GM19328 (cell line): ENCODE results near the gene BABAM1.

Source experiments
- ATAC-seq: cut with Tn5 transposase; IDR thresholded peaks from one replicate; pipeline ENCODE4 v1.9.1; 2021; ENCODE audit warnings: mild to moderate bottlenecking, moderate library complexity; ENCODE audit not compliant: unreplicated experiment

The BABAM1 gene

DNA sequence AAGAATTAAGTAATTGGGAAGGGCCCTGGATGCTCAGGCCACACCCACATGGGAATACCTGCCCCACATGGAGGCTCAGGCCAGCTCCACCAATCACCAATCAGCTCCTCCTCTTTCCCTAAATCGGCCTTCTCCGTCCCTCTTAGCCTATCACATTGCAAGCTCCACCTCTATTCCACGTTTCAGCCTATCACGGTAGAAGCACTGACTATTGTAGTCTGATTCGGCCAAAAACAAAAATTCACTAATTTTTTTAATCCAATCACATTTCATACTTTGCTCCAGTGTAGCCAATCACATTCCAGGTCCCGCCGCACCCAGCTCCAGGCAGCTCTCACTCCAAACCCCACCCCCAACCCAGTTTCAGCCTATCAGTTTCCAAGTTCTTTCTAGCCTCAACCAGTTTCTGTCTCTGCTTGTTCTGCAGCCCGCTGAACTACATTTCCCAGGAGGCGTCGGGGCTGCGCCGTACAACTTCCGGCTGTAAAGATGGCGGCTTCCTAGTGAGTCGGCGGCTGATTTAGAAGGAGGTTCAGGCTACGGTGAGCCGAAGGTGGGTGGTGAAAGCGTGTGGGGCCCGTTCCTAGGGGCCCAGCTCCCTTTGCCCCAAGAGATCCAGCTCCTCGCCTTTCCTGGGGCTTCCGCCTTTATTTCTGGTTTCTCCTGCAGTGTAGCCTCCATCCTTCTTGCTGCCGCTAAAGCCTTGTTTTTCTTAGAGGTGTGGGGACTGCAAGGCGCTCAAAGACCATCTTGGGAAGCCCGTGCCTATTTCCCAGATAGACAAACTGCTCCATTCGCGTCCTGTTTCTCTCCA lies at the start of gene BABAM1:
Gene BABAM1, plus strand, starts transcription at position 469 of the 814 bp plus-strand sequence. CDS start 1,364 bp downstream, outside the sequence.
- ATAC-seq: peak; percentile 90

DNA sequence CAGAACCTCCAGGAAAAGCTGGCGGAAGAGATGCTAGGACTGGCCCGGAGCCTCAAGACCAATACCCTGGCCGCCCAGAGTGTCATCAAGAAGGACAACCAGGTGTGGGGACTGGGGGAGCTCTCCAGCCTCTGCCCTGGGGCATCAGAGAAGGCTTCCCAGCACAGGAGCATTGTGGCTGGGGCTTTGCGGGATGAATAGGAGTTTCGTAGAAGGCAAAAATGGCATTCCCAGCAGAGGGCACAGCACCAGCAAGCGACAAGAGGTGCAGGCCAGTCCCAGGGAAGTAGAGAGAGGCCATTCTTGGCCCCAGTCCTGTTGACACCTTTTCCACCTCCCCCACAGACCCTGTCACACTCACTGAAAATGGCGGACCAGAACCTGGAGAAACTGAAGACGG lies 48.0 kb upstream of the BABAM1 start:
- no peak for ATAC-seq

DNA sequence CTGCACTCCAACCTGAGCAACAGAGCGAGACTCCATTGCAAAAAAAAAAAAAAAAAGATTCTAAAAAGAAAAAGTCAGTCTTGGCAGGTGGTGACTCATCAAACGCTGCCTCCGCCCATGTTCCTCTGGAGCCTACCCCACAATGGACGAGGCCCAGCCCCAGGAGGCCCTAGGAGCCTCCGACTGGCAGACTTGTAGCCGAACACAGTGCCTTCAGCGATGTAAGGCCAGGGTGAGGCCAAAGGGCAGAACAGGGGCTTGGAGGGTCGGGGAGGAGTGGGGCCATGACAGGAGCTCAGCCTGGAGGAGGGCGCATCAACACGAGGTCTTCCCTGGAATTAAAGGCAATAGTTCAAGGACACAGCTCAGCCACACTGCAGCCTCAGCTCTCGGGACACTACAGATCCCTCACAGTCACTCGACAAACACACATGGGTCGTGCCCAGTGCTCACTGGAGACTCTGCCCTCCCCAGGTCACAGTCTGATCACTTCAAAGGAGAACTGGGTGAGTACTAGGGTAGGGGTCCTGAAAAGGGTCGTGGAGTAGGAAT lies 47.0 kb upstream of the BABAM1 start:
- ATAC-seq: no peak

DNA sequence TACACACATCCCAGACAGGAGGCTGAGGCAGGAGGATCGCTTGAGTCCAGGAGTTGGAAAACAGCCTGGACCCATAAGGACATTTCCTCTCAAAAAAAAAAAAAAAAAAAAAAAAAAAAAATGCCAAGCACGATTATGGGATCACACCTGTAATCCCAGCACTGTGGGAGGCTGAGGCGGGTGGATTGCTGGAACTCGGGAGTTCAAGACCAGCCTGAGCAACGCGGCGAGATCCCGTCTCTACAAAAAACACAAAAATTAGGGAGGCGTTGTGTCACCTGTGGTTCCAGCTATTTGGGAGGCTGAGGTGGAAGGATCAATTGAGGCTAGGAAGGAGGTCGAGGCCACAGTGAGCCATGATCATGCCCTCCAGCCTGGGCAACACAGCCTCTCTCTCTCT lies 42.2 kb upstream of the BABAM1 start:
- ATAC-seq: no peak

DNA sequence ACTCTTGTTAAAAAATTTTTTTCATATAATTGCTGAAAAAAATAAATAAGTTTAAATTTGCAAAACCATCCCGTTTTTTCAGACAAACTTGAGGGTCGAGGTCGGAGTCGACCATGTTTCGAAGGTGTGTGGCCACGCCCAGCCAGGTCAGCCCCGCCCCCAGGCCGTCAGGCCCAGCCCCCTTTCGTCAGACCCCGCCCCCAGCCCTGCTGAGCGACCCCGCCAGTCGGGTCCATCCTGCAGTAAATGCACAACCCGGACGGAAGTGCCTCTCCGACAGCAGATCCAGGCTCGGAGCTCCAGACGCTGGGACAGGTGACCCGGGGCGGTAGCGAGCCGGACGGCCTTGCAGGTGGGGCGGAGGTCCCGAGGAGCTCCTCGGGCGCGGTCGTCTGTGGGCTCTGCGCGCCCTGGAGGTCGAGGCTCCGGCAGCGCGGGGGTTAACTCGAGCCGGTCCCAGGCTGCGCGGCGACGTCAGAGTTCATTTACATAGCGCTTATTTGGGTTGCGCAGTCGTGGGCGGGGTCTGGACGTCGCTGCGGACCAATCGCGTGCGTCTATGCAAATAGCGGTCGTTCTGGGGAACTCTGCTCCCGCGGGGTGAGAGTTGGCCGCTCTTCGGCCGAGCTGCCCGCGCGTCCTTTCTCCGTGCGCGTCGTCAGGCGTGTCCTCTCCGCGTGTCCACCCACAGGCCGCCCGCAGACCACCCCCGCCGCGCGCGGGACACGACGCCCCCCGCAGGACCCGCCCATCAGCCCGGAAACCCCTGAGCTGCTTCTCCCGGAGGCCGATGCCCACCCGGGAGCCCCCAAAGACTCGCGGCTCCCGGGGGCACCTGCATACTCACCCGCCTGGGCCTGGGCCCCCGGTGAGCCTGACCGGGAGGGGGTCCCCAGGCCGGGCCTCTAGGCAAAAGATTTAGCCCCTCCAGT lies 41.0 kb upstream of the BABAM1 start, which contains the start of gene OCEL1:
Gene OCEL1, plus strand, starts transcription at position 225 of the 932 bp plus-strand sequence. Its CDS starts 22 bp downstream, at position 247.
- ATAC-seq: peak; percentile 88

DNA sequence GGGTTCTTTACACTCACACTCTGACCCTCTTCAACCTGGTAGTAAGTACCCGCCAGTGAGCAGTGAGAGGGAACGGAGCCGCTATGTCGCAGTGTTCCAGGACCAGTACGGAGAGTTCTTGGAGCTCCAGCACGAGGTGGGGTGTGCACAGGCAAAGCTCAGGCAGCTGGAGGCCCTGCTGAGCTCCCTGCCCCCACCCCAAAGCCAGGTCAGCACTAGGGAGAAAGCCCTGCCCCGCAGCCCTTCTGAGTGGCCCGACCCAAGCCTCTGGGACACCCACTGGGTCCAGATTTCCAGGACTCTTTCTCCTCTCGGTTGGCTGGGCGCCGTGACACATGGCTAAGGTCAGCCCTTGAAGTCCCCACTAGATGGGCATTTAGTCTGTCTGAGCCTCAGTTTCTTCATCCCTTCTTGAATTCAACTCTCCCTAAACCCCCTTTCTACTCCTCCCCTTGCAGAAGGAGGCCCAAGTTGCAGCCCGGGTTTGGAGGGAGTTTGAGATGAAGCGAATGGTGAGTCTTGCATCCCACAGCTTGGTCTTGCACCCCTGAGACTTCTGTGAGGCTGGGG lies 39.4 kb upstream of the BABAM1 start:
- no peak for ATAC-seq

DNA sequence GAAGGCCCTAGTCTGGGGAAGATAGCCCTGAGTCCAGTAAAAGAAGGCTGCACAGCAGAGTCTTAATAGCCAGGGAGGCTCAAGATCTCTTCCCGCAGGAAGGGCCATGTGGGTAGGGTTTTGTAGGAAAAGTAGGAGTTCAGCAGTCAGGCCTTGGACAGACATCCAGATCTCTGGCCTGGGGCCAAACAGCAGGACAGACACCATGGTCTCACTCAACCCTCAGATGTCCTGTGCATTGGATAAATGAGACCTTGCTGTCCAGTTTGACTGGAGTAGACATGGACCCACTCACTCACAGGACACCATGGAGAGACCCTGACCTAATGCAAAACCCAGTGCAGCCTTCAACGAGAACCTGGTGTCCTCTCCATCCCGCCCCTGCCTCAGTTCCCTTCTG lies 37.4 kb upstream of the BABAM1 start:
- ATAC-seq: no peak

DNA sequence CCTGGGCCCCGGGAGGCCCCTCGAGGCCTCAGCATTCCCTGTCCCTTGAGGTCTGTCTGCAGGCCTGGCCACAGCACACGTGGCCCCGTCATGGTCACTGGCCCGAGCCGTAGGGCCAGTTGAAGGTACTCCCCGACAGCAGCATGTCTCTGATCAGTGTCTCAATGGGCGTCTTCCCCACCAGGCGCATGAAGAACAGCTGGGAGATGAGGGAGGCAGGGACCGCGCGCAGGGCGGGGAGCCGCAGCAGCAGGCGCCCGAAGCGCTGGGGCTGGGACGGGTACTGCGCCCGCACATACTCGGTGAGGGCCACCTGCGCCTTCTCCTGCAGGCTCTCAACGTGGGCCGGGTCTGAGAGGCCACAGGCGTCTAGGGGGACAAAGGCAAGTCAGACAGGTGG lies 35.0 kb upstream of the BABAM1 start:
- no peak for ATAC-seq

DNA sequence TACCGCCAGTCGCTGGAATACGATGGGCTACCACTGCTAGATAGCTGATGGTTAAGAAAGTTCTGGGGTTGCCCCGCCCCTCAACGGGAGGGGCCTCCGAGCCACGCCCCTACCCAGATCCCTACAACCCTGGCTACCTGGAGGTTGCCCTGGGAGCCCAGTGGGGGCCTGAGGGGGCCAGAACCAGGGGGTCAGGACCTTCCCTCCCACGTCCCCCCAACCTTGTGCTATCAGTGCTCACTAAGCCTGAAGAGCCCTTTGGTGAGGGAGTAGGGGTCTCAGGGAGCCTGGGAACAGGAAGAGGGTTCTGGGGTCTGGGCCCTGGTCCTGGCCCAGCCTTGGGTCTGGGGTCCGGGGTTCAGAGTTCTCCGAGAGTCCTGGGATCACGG lies 32.3 kb upstream of the BABAM1 start:
- no peak for ATAC-seq

DNA sequence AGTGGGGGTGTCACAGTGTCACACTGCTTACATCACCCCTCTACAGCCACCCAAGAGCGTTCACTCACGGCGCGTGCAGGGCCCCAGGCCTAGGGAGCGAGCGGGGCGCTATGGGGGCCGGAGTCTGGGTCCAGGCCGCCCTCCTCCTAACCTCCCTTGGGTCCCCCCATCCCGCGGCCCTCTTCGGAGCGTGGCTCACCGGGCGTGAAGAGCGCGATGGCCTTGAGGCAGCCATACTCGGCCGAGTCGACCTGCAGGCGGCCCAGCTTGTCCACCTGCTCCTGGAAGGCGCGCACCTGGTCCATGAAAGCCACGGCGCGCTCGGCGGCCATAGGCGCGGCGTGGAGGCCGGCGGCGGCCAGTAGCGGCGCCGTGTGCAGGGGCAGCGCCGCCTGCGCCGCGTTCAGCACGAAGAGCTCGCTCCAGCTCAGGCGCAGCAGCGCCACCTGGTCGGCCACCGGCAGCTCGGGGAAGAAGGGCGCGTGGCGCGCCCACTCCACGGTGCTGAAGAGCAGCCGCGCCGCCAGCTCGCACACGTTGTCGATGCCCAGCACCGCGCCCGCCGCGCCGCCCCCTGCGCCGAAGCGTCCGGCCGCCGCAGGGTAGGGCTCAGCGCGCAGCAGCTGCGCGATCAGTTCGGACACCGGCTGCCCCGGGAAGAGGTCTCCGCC lies 31.8 kb upstream of the BABAM1 start:
- ATAC-seq: peak; percentile 61

DNA sequence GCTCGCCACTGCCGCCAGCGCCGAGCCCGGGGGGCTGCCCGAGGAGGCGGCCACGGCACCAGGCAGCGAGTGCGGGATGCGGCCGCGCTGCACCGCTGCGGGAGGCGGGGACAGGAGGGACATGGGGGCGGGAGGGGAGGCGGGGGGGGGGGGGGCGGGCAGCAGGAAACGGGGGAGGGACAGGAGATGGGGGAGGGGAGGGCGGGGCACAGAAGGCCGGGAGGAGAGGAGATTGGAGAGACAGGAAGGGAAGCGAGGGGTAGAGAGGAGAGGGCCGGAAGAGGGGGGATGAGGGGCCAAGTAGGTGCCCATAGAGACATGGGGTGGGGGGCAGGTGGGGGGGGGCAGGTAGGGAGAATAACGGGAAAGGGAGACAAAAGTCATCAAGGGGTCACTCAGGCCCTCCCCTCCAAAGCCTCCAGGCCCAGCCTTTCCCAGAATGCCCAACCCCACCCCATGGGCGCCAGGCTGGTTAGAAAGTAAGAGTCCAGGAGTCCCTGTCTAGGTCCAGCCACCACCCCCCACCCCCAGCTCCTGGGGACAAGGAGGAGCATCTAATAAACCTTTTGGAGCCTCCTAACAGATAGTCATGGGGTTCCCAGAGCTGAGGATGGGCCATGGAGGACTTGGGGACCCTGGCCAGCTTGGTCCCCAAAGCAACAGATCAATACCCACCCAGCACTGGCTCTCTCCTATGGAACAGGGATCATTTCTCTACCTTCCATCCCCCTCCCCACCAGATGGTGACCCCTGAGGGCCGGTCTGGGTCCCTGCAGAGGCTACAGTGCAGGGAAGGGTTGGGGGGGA lies 31.1 kb upstream of the BABAM1 start:
- no peak for ATAC-seq

DNA sequence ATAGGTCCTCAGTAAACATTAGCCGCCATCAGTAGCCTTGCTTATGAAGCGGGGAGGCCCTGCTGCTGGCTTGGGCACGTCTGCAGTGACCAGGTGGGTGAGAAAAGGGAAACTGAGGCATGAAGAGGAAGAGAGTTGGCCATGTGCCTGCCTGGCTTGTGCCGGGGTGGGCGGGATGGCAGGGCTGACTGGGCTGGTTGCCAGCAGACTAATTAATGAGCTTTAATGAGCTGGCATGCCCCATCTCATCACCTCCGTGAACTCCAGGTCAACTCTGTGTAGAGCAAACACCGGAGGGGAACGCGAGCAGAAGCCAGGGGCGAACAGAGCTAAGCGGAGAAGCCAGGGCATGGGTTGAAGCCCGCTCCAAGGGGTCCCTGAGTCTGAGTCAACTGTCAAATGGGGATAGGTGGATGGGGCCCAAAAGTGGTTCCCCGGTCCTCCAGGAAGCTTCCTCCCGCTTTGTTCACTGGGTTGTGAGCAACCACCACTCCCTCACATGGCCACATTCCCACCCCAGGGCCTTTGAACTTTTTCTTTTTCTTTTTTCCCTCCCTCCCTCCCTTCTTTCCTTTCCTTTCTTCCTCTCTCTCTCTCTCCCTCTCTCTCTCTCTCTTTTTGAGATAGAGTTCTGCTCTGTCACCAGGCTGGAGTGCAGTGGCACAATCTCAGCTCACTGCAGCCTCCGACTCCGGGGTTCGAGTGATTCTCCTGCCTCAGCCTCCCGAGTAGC lies 30.3 kb upstream of the BABAM1 start:
- ATAC-seq: no peak

DNA sequence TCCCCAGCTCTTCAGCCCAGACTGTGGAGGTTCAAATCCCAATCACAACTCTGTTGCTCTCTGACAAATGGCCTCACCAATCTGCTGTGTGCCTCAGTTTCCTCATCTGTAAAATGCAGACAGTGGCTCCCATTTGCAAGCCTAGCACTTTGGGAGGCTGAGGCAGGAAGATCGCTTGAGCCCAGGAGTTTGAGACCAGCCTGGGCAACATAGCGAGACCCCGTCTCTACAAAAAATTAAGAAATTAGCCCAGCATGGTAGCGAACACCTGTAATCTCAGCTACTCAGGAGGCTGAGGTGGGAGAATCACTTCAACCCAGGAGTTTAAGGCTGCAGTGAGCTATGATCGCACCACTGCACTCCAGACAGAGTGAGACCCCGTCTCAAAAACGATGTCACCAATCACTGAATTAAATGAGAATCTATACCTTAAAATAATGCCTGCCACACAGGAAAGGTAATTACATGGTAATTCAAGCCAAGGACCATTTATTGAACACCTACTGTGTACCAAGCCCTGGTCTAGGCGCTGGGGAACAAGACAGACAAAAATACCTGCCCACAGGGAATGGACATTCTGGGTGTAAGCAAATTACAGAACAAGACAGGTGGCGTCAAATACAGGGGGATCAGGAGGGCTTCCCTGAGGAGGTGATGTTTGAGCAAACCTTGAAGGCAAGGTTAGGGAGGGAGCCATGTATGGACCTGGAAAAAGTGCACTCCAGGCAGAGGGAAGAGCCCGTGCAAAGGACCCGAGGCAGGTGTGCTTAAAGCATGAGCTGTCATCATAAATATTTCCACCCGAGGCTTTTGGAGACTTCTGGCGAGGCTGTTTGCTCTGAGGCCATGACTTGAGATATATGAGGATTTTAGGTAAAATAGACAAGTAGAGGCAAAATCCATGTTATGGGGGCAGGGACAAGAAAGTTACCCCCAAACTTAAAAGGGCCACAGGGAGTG lies 29.2 kb upstream of the BABAM1 start:
- no peak for ATAC-seq

DNA sequence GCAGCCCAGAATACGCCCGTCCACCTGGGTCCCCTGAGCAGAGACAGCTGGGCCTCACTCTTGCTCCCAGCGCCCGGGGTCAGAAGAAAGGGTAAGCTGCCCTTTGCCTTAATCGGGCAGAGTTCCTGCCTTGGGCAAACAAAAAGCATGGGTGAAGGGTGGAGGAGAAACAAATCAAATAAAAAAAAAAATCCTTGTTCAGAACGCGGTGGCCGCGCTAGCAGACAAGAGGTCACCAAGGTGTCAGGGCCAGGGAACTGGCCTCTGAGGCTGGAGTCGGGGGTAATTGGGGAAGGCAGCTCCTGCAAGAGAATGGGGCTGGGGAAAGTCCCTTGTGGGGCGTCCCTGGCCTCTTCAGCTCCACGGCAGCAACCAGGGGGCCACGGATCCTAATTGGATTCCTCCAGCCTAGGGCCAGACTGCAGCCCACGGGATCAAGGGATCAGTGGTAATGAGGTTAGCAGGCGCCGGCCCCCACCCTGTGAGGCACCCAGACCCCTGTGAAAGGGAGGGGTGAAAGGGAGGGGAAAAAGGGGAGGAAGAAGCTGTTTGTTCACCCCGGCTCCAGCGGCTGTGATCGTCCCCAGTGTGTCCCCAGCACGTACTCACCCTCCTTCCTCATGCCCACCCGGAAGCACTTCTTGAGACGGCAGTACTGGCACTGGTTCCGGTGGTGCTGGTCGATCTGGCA lies 27.0 kb upstream of the BABAM1 start:
- no peak for ATAC-seq

DNA sequence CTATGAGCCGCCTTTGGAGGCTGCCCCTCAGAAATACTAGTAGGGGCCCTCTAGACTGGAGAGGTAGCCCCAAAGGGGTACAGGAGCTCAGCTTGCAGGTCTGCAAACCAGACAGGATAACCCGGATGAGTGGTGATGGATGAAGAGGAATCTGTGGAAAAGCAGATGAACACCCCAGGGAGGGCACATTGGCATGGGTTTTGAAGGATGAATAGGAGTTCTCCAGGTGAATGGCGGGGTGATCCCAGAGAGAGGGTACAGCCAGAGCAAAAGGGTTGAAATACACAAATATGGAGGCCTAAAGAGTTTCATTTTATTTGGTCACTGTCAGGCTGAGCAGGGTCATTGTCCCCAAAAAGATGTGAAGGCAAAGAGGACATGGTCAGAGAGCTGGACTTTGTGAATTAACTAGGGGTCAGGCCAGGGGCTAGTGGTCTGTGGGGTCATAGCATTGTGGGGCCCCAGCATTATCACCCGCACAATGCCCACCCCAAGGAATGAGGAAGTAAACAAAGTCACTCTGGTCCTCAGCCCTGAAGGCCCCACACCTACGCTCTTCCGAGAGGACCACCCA lies 26.3 kb upstream of the BABAM1 start:
- no peak for ATAC-seq

DNA sequence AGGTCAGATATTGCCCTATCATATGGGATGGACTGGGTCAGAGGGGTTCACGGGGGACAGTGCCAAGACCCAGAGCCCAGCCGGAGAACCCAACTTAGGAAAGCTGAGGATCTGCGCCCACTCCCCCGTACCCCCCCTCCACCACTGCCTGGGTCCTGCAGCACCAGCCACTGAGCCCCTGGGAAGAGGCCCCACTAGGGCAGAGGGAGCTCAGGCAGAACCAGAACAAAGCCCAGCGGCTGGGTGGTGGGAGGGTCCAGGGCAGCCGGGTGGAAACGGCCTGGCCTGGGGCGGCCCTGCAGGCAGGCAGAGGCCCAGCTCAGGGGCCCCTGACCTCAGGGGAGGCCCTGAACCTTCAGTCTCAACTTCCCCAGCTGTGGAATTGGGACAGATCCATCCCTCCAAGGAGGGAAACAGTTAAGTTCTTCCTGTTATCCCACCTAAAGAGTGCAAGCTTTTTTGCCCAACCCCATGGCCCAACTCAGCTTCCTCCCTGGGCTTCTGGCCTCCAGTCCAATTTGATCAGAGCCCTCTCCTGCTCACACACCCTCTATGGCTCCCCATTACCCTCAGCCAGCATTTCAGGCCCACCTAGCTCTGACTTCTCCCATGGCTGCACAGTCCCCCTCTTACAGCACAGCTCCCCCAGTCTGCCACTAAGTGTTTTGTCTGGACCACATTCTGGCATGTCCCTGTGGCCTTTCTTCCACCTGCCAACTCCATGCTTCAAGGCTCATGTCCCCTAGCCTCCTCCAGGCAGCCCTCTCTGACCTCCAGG lies 24.6 kb upstream of the BABAM1 start:
- ATAC-seq: no peak
